HCT116 (cell line): ENCODE data around the gene DNAH9. TPM values are rescaled to one million over a fixed set of nuclear protein-coding genes. Genes with fewer than 3 reads are reported as not detected.

Source experiments
- ATAC-seq: fragments of 200-7000 bp; cut with Tn5 transposase; 2 replicates; pipeline ENCODE4 v1.9.1; 2020; ENCODE audit warnings: mild to moderate bottlenecking, moderate library complexity
- BruUV-seq: library from RNA; stranded (reverse); fragments of 400-500 nt; replicated peaks from 2 replicates; lab custom pipeline; 2021; lab: Mats Ljungman, UMichigan
- CTCF ChIA-PET: fragments of 300-600 bp; sonication (Branson Sonifier 250); formaldehyde crosslinking; loops from one replicate; lab custom pipeline; 2021; ENCODE audit warnings: antibody characterized with exemption; lab: Charles Lee
- POLR2A ChIA-PET: fragments of 300-600, 350-600 bp; sonication (Branson Sonifier 250); formaldehyde crosslinking; loops from one replicate; lab custom pipeline; 2021; ENCODE audit warnings: antibody characterized with exemption; lab: Charles Lee
- RAD21 ChIA-PET, 2 experiments: fragments of 300-600 bp; sonication (Branson Sonifier 250); formaldehyde crosslinking; loops; one replicate each; lab custom pipeline; 2023; ENCODE audit warnings: low total read pairs in 2 of 2; ENCODE audit not compliant: uncharacterized antibody in 2 of 2, unreplicated experiment in 2 of 2, low non-redundant PET in 1 of 2; lab: Charles Lee
- DNase-seq: peaks from one replicate; pipeline ENCODE4 v3.0.0-alpha.2; 2010; ENCODE audit warnings: low read depth, low spot score
- H2AFZ ChIP-seq: fragments of 200-600 bp; shearing (Covaris generic), sonication (generic); 2 replicates; pipeline ENCODE4 v1.6.1; 2017; ENCODE audit warnings: low read depth, mixed run types, mixed read lengths, antibody characterized with exemption, low read length; ENCODE audit not compliant: poor library complexity, severe bottlenecking
- H3K27ac ChIP-seq: 2 replicates; pipeline ENCODE4 v1.5.1; 2012; ENCODE audit warnings: low read depth, low read length
- H3K27me3 ChIP-seq: fragments of 200-600 bp; sonication (generic); 2 replicates; pipeline ENCODE4 v1.6.1; 2016; ENCODE audit warnings: mixed run types, low read length, mixed read lengths; ENCODE audit not compliant: insufficient read depth
- H3K36me3 ChIP-seq, 2 experiments: fragments of 200-500 bp in 1 of 2; fragments of 200-600 bp in 1 of 2; sonication (Bioruptor generic) in 1 of 2; sonication (generic) in 1 of 2; 2 replicates each; pipeline versions ENCODE4 v1.5.1 to v1.6.1; 2014 to 2016; ENCODE audit warnings: low read length in 2 of 2, inconsistent platforms in 1 of 2, mixed read lengths in 1 of 2, mixed run types in 1 of 2; ENCODE audit not compliant: insufficient read depth in 2 of 2, control insufficient read depth in 1 of 2
- H3K4me1 ChIP-seq, 2 experiments: fragments of 200-600 bp in 1 of 2; sonication (generic) in 1 of 2; 2 replicates each; pipeline versions ENCODE4 v1.5.1 to v1.6.1; 2012 to 2017; ENCODE audit warnings: low read length in 2 of 2, inconsistent platforms in 1 of 2, mild to moderate bottlenecking in 1 of 2, mixed read lengths in 1 of 2, mixed run types in 1 of 2, moderate library complexity in 1 of 2; ENCODE audit not compliant: insufficient read depth in 2 of 2, control insufficient read depth in 1 of 2
- H3K4me2 ChIP-seq: fragments of 200-600 bp; sonication (generic); 2 replicates; pipeline ENCODE4 v1.6.1; 2017; ENCODE audit warnings: mixed run types, low read length, mixed read lengths
- H3K4me3 ChIP-seq, 2 experiments: fragments of 200-600 bp in 1 of 2; sonication (generic) in 1 of 2; replicated peaks in 1 of 2; 2 replicates each; pipeline ENCODE4 v1.5.1; 2011 to 2016; ENCODE audit warnings: low read length in 2 of 2, control low read depth in 1 of 2, low read depth in 1 of 2, mild to moderate bottlenecking in 1 of 2, mixed read lengths in 1 of 2, mixed run types in 1 of 2
- H3K79me2 ChIP-seq: fragments of 200-600 bp; sonication (generic); 2 replicates; pipeline ENCODE4 v1.6.1; 2017; ENCODE audit warnings: mild to moderate bottlenecking, mixed run types, low read length, moderate library complexity, mixed read lengths; ENCODE audit not compliant: insufficient read depth
- H3K9ac ChIP-seq: fragments of 200-600 bp; sonication (generic); 2 replicates; pipeline ENCODE4 v1.6.1; 2016; ENCODE audit warnings: low read length, mixed read lengths
- H3K9me2 ChIP-seq: fragments of 200-600 bp; sonication (generic), shearing (Covaris generic); 2 replicates; pipeline ENCODE4 v1.6.1; 2017; ENCODE audit warnings: mixed run types, mild to moderate bottlenecking, moderate library complexity; ENCODE audit not compliant: insufficient read depth
- H3K9me3 ChIP-seq, 2 experiments: fragments of 200-500 bp in 1 of 2; fragments of 200-600 bp in 1 of 2; sonication (Bioruptor generic) in 1 of 2; sonication (generic) in 1 of 2; 2 replicates each; pipeline ENCODE4 v1.6.1; 2014 to 2017; ENCODE audit warnings: low read length in 2 of 2, mixed read lengths in 2 of 2, inconsistent platforms in 1 of 2, low read depth in 1 of 2, mild to moderate bottlenecking in 1 of 2, mixed run types in 1 of 2, moderate library complexity in 1 of 2; ENCODE audit not compliant: control insufficient read depth in 1 of 2, insufficient read depth in 1 of 2
- H4K20me1 ChIP-seq: fragments of 200-600 bp; sonication (generic), shearing (Covaris generic); 2 replicates; pipeline ENCODE4 v1.6.1; 2017; ENCODE audit warnings: mixed run types, mild to moderate bottlenecking, moderate library complexity; ENCODE audit not compliant: insufficient read depth
- CBX3 ChIP-seq: IDR thresholded peaks from 2 replicates; pipeline ENCODE4 v1.6.1; 2012; ENCODE audit warnings: low read depth
- CEBPB ChIP-seq: IDR thresholded peaks from 2 replicates; pipeline ENCODE4 v1.6.1; 2012; ENCODE audit warnings: low read depth
- EZH2 ChIP-seq: fragments of 200-600 bp; sonication (generic); IDR thresholded peaks from 2 replicates; pipeline ENCODE4 v1.6.1; 2017; ENCODE audit warnings: antibody characterized with exemption, mixed run types
- EZH2phosphoT487 ChIP-seq: fragments of 200-600 bp; IDR thresholded peaks from 2 replicates; pipeline ENCODE4 v1.6.1; 2018; ENCODE audit warnings: antibody characterized with exemption, borderline replicate concordance
- FOSL1 ChIP-seq: IDR thresholded peaks from 2 replicates; pipeline ENCODE4 v1.6.1; 2012; ENCODE audit warnings: low read depth
- JUND ChIP-seq: IDR thresholded peaks from 2 replicates; pipeline ENCODE4 v1.6.1; 2012
- POLR2A ChIP-seq: IDR thresholded peaks from 2 replicates; pipeline ENCODE4 v1.7.0; 2011; ENCODE audit warnings: borderline replicate concordance; ENCODE audit not compliant: insufficient read depth, insufficient read length; ENCODE audit errors: extremely low read depth
- RAD21 ChIP-seq: IDR thresholded peaks from 2 replicates; pipeline ENCODE4 v1.6.1; 2012; ENCODE audit warnings: low read depth, mild to moderate bottlenecking
- SIN3A ChIP-seq: IDR thresholded peaks from 2 replicates; pipeline ENCODE4 v1.6.1; 2012; ENCODE audit warnings: low read depth
- SP1 ChIP-seq: IDR thresholded peaks from 2 replicates; pipeline ENCODE4 v1.6.1; 2012; ENCODE audit warnings: low read depth
- YY1 ChIP-seq: IDR thresholded peaks from 2 replicates; pipeline ENCODE4 v1.6.1; 2011; ENCODE audit warnings: low read length, low read depth, moderate library complexity, mild to moderate bottlenecking; ENCODE audit not compliant: insufficient replicate concordance; ENCODE audit errors: extremely low read depth
- intact Hi-C: fragments of 100-400 bp; cut with micrococcal nuclease; formaldehyde crosslinking; loops from 2 replicates; pipeline ENCODE4 v1.10.0; 2022
- total RNA-seq: library from RNA; stranded (reverse); gene quantifications from one replicate; pipeline ENCODE4 v1.2.1, GENCODE V29; 2021; ENCODE audit not compliant: unreplicated experiment

The DNAH9 gene
- total RNA-seq, 1 experiment from 2014 or later: not detected

DNA sequence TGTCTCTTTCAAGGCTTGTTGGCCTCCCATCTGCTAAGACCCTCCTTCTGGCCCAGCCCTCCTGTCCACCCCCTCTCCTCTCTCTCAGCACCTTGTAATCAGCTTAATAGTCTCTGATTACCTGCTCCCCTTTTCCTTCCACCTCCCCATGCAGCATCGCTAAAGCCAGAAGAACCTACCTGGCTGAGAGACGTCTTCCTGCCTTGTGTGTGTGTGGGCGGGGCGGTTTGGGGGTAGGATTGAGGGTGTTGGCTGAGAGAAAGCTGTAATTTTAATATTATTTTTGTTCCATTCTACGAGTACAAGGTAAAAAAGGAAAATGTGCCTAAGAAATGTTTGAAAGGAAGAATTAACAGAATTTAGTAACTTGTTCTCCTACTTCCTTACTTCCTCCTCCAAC is 3.4 kb downstream of the DNAH9 start:
- H3K27me3 ChIP-seq: no peaks in the 10 kb centered on the region
- no peak overlapping the region for H3K4me2 ChIP-seq
- no peak overlapping the region for H2AFZ ChIP-seq
- TF ChIP-seq EZH2: no peak
- no peak for TF ChIP-seq POLR2A
- no peak for TF ChIP-seq CEBPB
- no peak for TF ChIP-seq JUND
- TF ChIP-seq SP1: no peak
- no peak overlapping the region for H3K4me3 ChIP-seq
- no TSS peak for BruUV-seq
- intact Hi-C loops: no loop called here
- peaks cover 0 to 8% of the 10 kb centered on the region in 2 experiments; a peak in 1 of 4 replicates for H3K9me3 ChIP-seq
- no peak overlapping the region for H3K27ac ChIP-seq
- H3K79me2 ChIP-seq: no peaks in the 10 kb centered on the region
- POLR2A ChIA-PET: no interaction called here
- CTCF ChIA-PET: no interaction called here
- no peaks in the 10 kb centered on the region for H4K20me1 ChIP-seq
- H3K9me2 ChIP-seq: no peaks in the 10 kb centered on the region
- DNase-seq: no peak
- ATAC-seq: no peak
- RAD21 ChIA-PET: no interaction called here
- H3K36me3 ChIP-seq: no peaks in the 10 kb centered on the region
- no peak overlapping the region for H3K9ac ChIP-seq
- no peaks in the 10 kb centered on the region for H3K4me1 ChIP-seq

DNA sequence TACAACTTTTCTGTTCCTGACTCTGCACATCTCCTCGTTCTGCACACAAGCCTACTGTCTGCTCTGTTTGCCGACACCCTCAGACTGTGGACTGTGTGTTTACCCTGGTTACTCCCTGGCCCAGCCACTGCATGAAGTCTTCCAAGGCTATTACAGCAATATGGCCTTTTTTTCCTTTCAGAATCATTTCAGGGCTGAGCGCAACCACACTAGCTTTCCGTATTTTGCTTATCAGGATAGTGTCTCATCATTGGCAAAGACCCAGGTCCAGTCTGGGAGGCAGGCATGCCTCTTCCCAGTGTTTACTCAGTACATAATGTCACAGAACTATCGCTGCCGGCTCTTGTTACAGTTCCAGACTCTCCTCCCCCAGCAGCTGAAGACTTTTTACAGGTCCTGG is 10.1 kb downstream of the DNAH9 start:
- H4K20me1 ChIP-seq: no peaks in the 10 kb centered on the region
- RAD21 ChIA-PET: no interaction called here
- TF ChIP-seq EZH2phosphoT487 (no peak), RAD21 (no peak), YY1 (no peak), POLR2A (no peak), SIN3A (no peak), FOSL1 (no peak), CBX3 (no peak), CEBPB (no peak), EZH2 (no peak)
- TF ChIP-seq, all 23 proteins: peak for 0
- Histone ChIP-seq H3K9ac (no peak overlapping the region), H3K36me3 (no peaks in the 10 kb centered on the region), H3K27me3 (no peaks in the 10 kb centered on the region), H3K4me3 (no peak overlapping the region), H3K79me2 (no peaks in the 10 kb centered on the region), H3K4me2 (no peak overlapping the region), H3K9me3 (no peaks in the 10 kb centered on the region), H2AFZ (no peak overlapping the region), H3K27ac (no peak overlapping the region), H3K9me2 (no peaks in the 10 kb centered on the region), H3K4me1 (no peaks in the 10 kb centered on the region)
- BruUV-seq: no TSS peak
- CTCF ChIA-PET: no interaction called here
- ATAC-seq: no peak
- no peak for DNase-seq
- POLR2A ChIA-PET: no interaction called here
- intact Hi-C loops: no loop called here
